HG02970 (cell line): ENCODE data around the gene MMP15.
"Not testable (repeated sequence)": the region's sequence is repeated elsewhere in the genome, so short reads cannot be mapped to it uniquely, and the experiment has no call there.

Experiments
- ATAC-seq: cut with Tn5 transposase; IDR thresholded peaks from one replicate; pipeline ENCODE4 v1.9.1; 2021; ENCODE audit warnings: mild to moderate bottlenecking, moderate library complexity, moderate number of reproducible peaks; ENCODE audit not compliant: unreplicated experiment, low FRiP score

MMP15 gene

GRCh38 chr16:58025351-58026138, at the start of gene MMP15:
Gene MMP15, plus strand, starts transcription at chr16:58025754. Its CDS starts 597 bp downstream, at chr16:58026351.
- ATAC-seq: no peak

- no peak for ATAC-seq
Measured at GRCh38 chr16:57976331-57976796, 49.2 kb upstream of the MMP15 start.

GRCh38 chr16:57977418-57978069, 48.0 kb upstream of the MMP15 start:
- no peak for ATAC-seq

- ATAC-seq: not testable (repeated sequence)
Measured at GRCh38 chr16:57978070-57978465, 47.5 kb upstream of the MMP15 start.

- no peak for ATAC-seq
Measured at GRCh38 chr16:57979006-57979585, 46.5 kb upstream of the MMP15 start.

- no peak for ATAC-seq
Measured at GRCh38 chr16:57981636-57982035, 43.9 kb upstream of the MMP15 start.

- no peak for ATAC-seq
Measured at GRCh38 chr16:57982385-57982784, 43.2 kb upstream of the MMP15 start.

GRCh38 chr16:57984443-57985203, 40.9 kb upstream of the MMP15 start:
- ATAC-seq: peak; percentile 80

GRCh38 chr16:57985204-57986181, 40.1 kb upstream of the MMP15 start:
- ATAC-seq: peak; percentile 15

GRCh38 chr16:57986196-57986595, 39.4 kb upstream of the MMP15 start:
- no peak for ATAC-seq

GRCh38 chr16:57987441-57988177, 37.9 kb upstream of the MMP15 start:
- no peak for ATAC-seq

GRCh38 chr16:57988929-57989328, 36.6 kb upstream of the MMP15 start:
- no peak for ATAC-seq

- ATAC-seq: no peak
Measured at GRCh38 chr16:57991551-57992059, 33.9 kb upstream of the MMP15 start.

GRCh38 chr16:57992084-57992483, 33.5 kb upstream of the MMP15 start:
- no peak for ATAC-seq

- no peak for ATAC-seq
Measured at GRCh38 chr16:57993438-57993837, 32.1 kb upstream of the MMP15 start.

GRCh38 chr16:57993897-57994296, 31.7 kb upstream of the MMP15 start:
- no peak for ATAC-seq

- no peak for ATAC-seq
Measured at GRCh38 chr16:57994361-57994760, 31.2 kb upstream of the MMP15 start.

GRCh38 chr16:57994778-57995177, 30.8 kb upstream of the MMP15 start:
- ATAC-seq: no peak
